Measurements from ENCODE around the gene SEC61A2.

GRCh38 chr10:12091421-12091820 is 38.1 kb upstream of the SEC61A2 start:
- TF ChIP-seq POLR2AphosphoS5 (IDR thresholded peaks at IDR 0.05) (no peak), RAD21 (conservative IDR thresholded peaks at IDR 0.05) (no peak), EZH2 (IDR thresholded peaks at IDR 0.05; ENCODE audit: borderline replicate concordance, insufficient read depth, low read length, poor library complexity, severe bottlenecking) (no peak)
